Measurements from ENCODE around the gene SAE1.

- TF ChIP-seq CTCF (IDR thresholded peaks at IDR 0.05): no peak
- no peak for TF ChIP-seq POLR2A (IDR thresholded peaks at IDR 0.05)
- TF ChIP-seq EP300 (IDR thresholded peaks at IDR 0.05): no peak
Measured at GRCh38 chr19:47203254-47203653, 72.6 kb downstream of the SAE1 start.
